GM20431 (cell line): ENCODE measurements around the gene ATG7.
"Not testable (repeated sequence)": the region's sequence is repeated elsewhere in the genome, so short reads cannot be mapped to it uniquely, and the experiment has no call there.

Experiments
- in situ Hi-C: fragments of 300-500 bp; cut with MseI, MboI; formaldehyde crosslinking; loops from one replicate; pipeline ENCODE4 v1.15.0; 2020; ENCODE audit warnings: low sequenced_read_pairs; ENCODE audit not compliant: unreplicated experiment

The ATG7 gene

GRCh38 chr3:11331101-11331500 is 58.9 kb downstream of the ATG7 start:
- in situ Hi-C loops: loop anchor here (10.0 kb wide), 1 partner anchor 96 kb away; no protein-coding TSS in a partner anchor

- in situ Hi-C loops: loop anchor here (10.0 kb wide), 1 partner anchor 100 kb away; no protein-coding TSS in a partner anchor
These were observed 62.9 kb downstream of the ATG7 start for GRCh38 chr3:11335056-11335608.

- in situ Hi-C loops: loop anchor here (10.0 kb wide), 1 partner anchor 105 kb away; no protein-coding TSS in a partner anchor
These were observed 67.3 kb downstream of the ATG7 start for GRCh38 chr3:11339541-11339940.

- in situ Hi-C loops: no loop called here
These were observed 74.2 kb downstream of the ATG7 start for GRCh38 chr3:11346416-11346815.

- in situ Hi-C loops: not testable (repeated sequence)
These were observed 76.7 kb downstream of the ATG7 start for GRCh38 chr3:11348877-11349276.

- in situ Hi-C loops: no loop called here
These were observed 77.2 kb downstream of the ATG7 start for GRCh38 chr3:11349446-11349845.

GRCh38 chr3:11350374-11350773 is 78.2 kb downstream of the ATG7 start:
- in situ Hi-C loops: no loop called here

GRCh38 chr3:11351451-11351850 is 79.3 kb downstream of the ATG7 start:
- in situ Hi-C loops: no loop called here

- in situ Hi-C loops: no loop called here
These were observed 84.1 kb downstream of the ATG7 start for GRCh38 chr3:11356269-11356668.

GRCh38 chr3:11362600-11362999 is 90.4 kb downstream of the ATG7 start:
- in situ Hi-C loops: no loop called here

GRCh38 chr3:11363715-11364114 is 91.5 kb downstream of the ATG7 start:
- in situ Hi-C loops: no loop called here

- in situ Hi-C loops: no loop called here
These were observed 92.0 kb downstream of the ATG7 start for GRCh38 chr3:11364181-11364580.

GRCh38 chr3:11367143-11367693 is 95.0 kb downstream of the ATG7 start:
- in situ Hi-C loops: no loop called here

GRCh38 chr3:11370191-11370590 is 98.0 kb downstream of the ATG7 start:
- in situ Hi-C loops: no loop called here

- in situ Hi-C loops: no loop called here
These were observed 98.8 kb downstream of the ATG7 start for GRCh38 chr3:11370966-11371365.

- in situ Hi-C loops: no loop called here
These were observed 99.5 kb downstream of the ATG7 start for GRCh38 chr3:11371747-11372146.

GRCh38 chr3:11373235-11373634 is 101.0 kb downstream of the ATG7 start:
- in situ Hi-C loops: no loop called here

GRCh38 chr3:11373654-11374053 is 101.5 kb downstream of the ATG7 start:
- in situ Hi-C loops: no loop called here

GRCh38 chr3:11375333-11376088 is 103.3 kb downstream of the ATG7 start:
- in situ Hi-C loops: loop anchor here (25.0 kb wide), 1 partner anchor 287 kb away; no protein-coding TSS in a partner anchor

- in situ Hi-C loops: loop anchor here (25.0 kb wide), 1 partner anchor 285 kb away; no protein-coding TSS in a partner anchor
These were observed 105.5 kb downstream of the ATG7 start for GRCh38 chr3:11377719-11378118.

- in situ Hi-C loops: loop anchor here (25.0 kb wide), 1 partner anchor 283 kb away; no protein-coding TSS in a partner anchor
These were observed 107.1 kb downstream of the ATG7 start for GRCh38 chr3:11379238-11379823.
